AG08395 (cell line): ENCODE data around the gene ELP2.

Experiments
- DNase-seq: peaks from one replicate; pipeline ENCODE4 v3.0.0; 2012; ENCODE audit warnings: mixed read lengths, low spot score

ELP2 gene

DNA sequence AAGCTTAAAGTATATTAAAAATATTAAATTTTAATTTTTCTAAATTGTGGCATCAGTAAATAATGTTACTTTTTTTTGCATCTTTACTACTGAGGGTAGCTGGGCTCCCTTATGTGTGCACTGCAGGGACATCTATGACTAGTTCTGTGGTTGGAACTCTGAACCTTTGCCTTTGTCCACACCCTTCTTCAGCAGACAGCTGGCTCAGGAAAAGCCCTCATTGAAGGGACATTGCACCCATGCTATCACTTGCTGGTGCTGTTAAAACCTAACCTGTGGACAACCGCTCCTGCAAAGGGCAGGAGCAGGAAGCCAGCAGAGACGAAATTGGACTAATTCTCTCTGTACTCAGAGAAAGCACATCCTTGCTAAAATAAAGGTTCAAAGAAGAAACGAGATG is 87.6 kb downstream of the ELP2 start:
- DNase-seq: no peak

DNA sequence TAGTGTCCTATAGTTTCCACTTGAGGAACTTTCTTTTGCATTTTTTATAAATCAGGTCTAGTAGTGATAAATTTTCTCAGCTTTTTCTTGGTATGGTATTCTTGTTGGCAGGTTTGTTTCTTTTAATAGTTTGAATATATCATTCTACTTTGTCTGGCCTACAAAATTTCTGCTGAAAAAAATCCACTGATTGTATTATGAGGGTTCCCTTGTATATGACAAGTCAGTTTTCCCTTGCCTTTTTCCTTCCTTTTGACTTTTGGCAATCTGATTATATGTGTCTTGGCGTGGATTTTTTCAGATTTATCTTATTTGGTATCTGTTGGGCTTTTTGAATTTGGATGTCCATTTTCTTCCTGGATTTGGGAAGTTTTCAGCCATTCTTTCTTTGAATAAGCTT is 99.5 kb downstream of the ELP2 start:
- no peak for DNase-seq
